ENCODE data around the gene TSGA10.
"Not testable (repeated sequence)": the region's sequence is repeated elsewhere in the genome, so short reads cannot be mapped to it uniquely, and the experiment has no call there.

The TSGA10 gene

GRCh38 chr2:99154643-99155536, at the start of gene TSGA10, which contains the start of gene LIPT1:
Gene TSGA10, minus strand, starts transcription at chr2:99154942. Its CDS starts 45,503 bp downstream, at chr2:99109439.
Gene LIPT1, plus strand, starts transcription at chr2:99154967. Its CDS starts 6,991 bp downstream, at chr2:99161958.
- DNase-seq: peak; percentile 81 to 97 (median 92)
- intact Hi-C loops (cut with DNase I): loop anchor here (10.0 kb wide), 1 partner anchor 180 kb away; the partner anchor contains the start of genes EIF5B and TXNDC9

- DNase-seq: no peak
- intact Hi-C loops (cut with DNase I): no loop called here
These were observed 47.4 kb upstream of the TSGA10 start for GRCh38 chr2:99201959-99202678.

- no peak for DNase-seq
- intact Hi-C loops (cut with DNase I): no loop called here
These were observed 45.5 kb upstream of the TSGA10 start for GRCh38 chr2:99200076-99200800.

GRCh38 chr2:99198103-99198841, 43.5 kb upstream of the TSGA10 start:
- no peak for DNase-seq
- intact Hi-C loops (cut with DNase I): no loop called here

GRCh38 chr2:99192364-99192763, 37.6 kb upstream of the TSGA10 start:
- intact Hi-C loops (cut with DNase I); DNase-seq: not testable (repeated sequence)

- intact Hi-C loops (cut with DNase I): no loop called here
- no peak for DNase-seq
These were observed 35.8 kb upstream of the TSGA10 start for GRCh38 chr2:99190548-99190947.

GRCh38 chr2:99188357-99188756, 33.6 kb upstream of the TSGA10 start:
- intact Hi-C loops (cut with DNase I): no loop called here
- DNase-seq: no peak

- no peak for DNase-seq
- intact Hi-C loops (cut with DNase I): no loop called here
These were observed 32.3 kb upstream of the TSGA10 start for GRCh38 chr2:99187011-99187410.

GRCh38 chr2:99184811-99185210, 30.1 kb upstream of the TSGA10 start:
- intact Hi-C loops (cut with DNase I): loop anchor here (5.0 kb wide), 1 partner anchor 43 kb away; the partner anchor contains the start of gene C2orf15
- DNase-seq: no peak

- DNase-seq: no peak
- intact Hi-C loops (cut with DNase I): loop anchor here (5.0 kb wide), 1 partner anchor 41 kb away; the partner anchor contains the start of gene C2orf15
These were observed 28.3 kb upstream of the TSGA10 start for GRCh38 chr2:99183025-99183424.

- intact Hi-C loops (cut with DNase I): loop anchor here (2.0 to 5.0 kb wide), 2 partner anchors 39 to 155 kb away; partner anchors contain the start of genes C2orf15, EIF5B and TXNDC9
- DNase-seq: no peak
These were observed 26.9 kb upstream of the TSGA10 start for GRCh38 chr2:99181624-99182000.

GRCh38 chr2:99180755-99181623, 26.2 kb upstream of the TSGA10 start, which contains the start of the genes MITD1 and MRPL30:
Gene MITD1, minus strand, starts transcription at chr2:99181058. Its CDS starts 77 bp downstream, at chr2:99180981.
Gene MRPL30, plus strand, starts transcription at chr2:99181184. Its CDS starts 5,020 bp downstream, at chr2:99186204.
- intact Hi-C loops (cut with DNase I): loop anchor here (2.0 to 5.0 kb wide), 2 partner anchors 39 to 156 kb away; partner anchors contain the start of genes C2orf15, EIF5B and TXNDC9
- DNase-seq: peak; percentile 87 to 98 (median 95)

- DNase-seq: no peak
- intact Hi-C loops (cut with DNase I): no loop called here
These were observed 16.8 kb upstream of the TSGA10 start for GRCh38 chr2:99171377-99172140.

- intact Hi-C loops (cut with DNase I): no loop called here
- no peak for DNase-seq
These were observed 14.8 kb upstream of the TSGA10 start for GRCh38 chr2:99169534-99169933.

- DNase-seq: no peak
- intact Hi-C loops (cut with DNase I): no loop called here
These were observed 11.5 kb upstream of the TSGA10 start for GRCh38 chr2:99166218-99166617.

- intact Hi-C loops (cut with DNase I): loop anchor here (10.0 kb wide), 1 partner anchor 175 kb away; the partner anchor contains the start of genes EIF5B and TXNDC9
- no peak for DNase-seq
These were observed 4.9 kb upstream of the TSGA10 start for GRCh38 chr2:99159594-99159993.

Measured in head of caudate nucleus (tissue), 42 donors.